Naive thymus-derived CD4-positive, alpha-beta T cell (primary cell): ENCODE data around the gene GPR55. TPM values are rescaled to one million over a fixed set of nuclear protein-coding genes. Genes with fewer than 3 reads are reported as not detected.

Source experiments
- ATAC-seq: fragments of 150-1000 bp; cut with Tn5 transposase; 2 replicates; pipeline ENCODE4 v1.10.0; 2021; ENCODE audit warnings: mild to moderate bottlenecking, moderate library complexity
- CTCF ChIA-PET: fragments of 350-600 bp; sonication (Branson Sonifier 250); formaldehyde crosslinking; loops from one replicate; lab custom pipeline; 2021; ENCODE audit warnings: antibody characterized with exemption; lab: Charles Lee
- POLR2A ChIA-PET: fragments of 350-600 bp; sonication (Branson Sonifier 250); formaldehyde crosslinking; loops from one replicate; lab custom pipeline; 2021; ENCODE audit warnings: antibody characterized with exemption, inconsistent platforms; lab: Charles Lee
- DNase-seq, 9 donors: peaks; one replicate each; pipeline versions ENCODE4 v3.0.0 to v3.0.0-alpha.2; 2020 to 2022; ENCODE audit warnings: mixed read lengths in 1 of 9
- H3K27ac ChIP-seq: one replicate; pipeline ENCODE4 v1.7.0; 2013; ENCODE audit warnings: mild to moderate bottlenecking, low read depth, low read length, moderate library complexity
- H3K27me3 ChIP-seq, 2 donors: one replicate each; pipeline ENCODE4 v1.7.0; 2013; ENCODE audit warnings: low read length in 2 of 2, mild to moderate bottlenecking in 2 of 2, moderate library complexity in 2 of 2; ENCODE audit not compliant: control insufficient read depth in 2 of 2, insufficient read depth in 2 of 2
- H3K36me3 ChIP-seq, 3 experiments: 1 replicate in 2 of 3; 2 replicates in 1 of 3; pipeline ENCODE4 v1.7.0; 2013; ENCODE audit warnings: low read length in 3 of 3, mild to moderate bottlenecking in 3 of 3, moderate library complexity in 1 of 3; ENCODE audit not compliant: insufficient read depth in 3 of 3, control insufficient read depth in 2 of 3
- H3K4me1 ChIP-seq, 2 donors: one replicate each; pipeline ENCODE4 v1.7.0; 2013; ENCODE audit warnings: low read length in 2 of 2, mild to moderate bottlenecking in 2 of 2, moderate library complexity in 1 of 2; ENCODE audit not compliant: control insufficient read depth in 2 of 2, insufficient read depth in 2 of 2
- H3K4me3 ChIP-seq: 2 replicates; pipeline ENCODE4 v1.7.0; 2013; ENCODE audit warnings: mild to moderate bottlenecking, low read length
- H3K9me3 ChIP-seq, 3 experiments: 1 replicate in 2 of 3; 2 replicates in 1 of 3; pipeline ENCODE4 v1.7.0; 2013; ENCODE audit warnings: low read length in 3 of 3; ENCODE audit not compliant: control insufficient read depth in 2 of 3
- H3K27ac Mint-ChIP-seq, 9 donors: one replicate each; pipeline ENCODE4 v1.8.0; 2020 to 2022; ENCODE audit warnings: mixed read lengths in 9 of 9, mild to moderate bottlenecking in 8 of 9, moderate library complexity in 5 of 9, inconsistent platforms in 2 of 9
- H3K27me3 Mint-ChIP-seq, 5 donors: one replicate each; pipeline ENCODE4 v1.8.0; 2021 to 2022; ENCODE audit warnings: mixed read lengths in 5 of 5, mild to moderate bottlenecking in 1 of 5
- H3K36me3 Mint-ChIP-seq, 5 donors: one replicate each; pipeline ENCODE4 v1.8.0; 2020 to 2022; ENCODE audit warnings: mixed read lengths in 5 of 5, mild to moderate bottlenecking in 3 of 5, inconsistent platforms in 1 of 5
- H3K4me1 Mint-ChIP-seq, 7 donors: one replicate each; pipeline ENCODE4 v1.8.0; 2020 to 2022; ENCODE audit warnings: mixed read lengths in 7 of 7, mild to moderate bottlenecking in 3 of 7, inconsistent platforms in 1 of 7
- H3K4me3 Mint-ChIP-seq, 10 donors: one replicate each; pipeline ENCODE4 v1.8.0; 2020 to 2022; ENCODE audit warnings: mild to moderate bottlenecking in 10 of 10, mixed read lengths in 10 of 10, moderate library complexity in 6 of 10, inconsistent platforms in 2 of 10
- H3K9me3 Mint-ChIP-seq, 11 donors: one replicate each; pipeline ENCODE4 v1.8.0; 2020 to 2022; ENCODE audit warnings: mixed read lengths in 11 of 11, mild to moderate bottlenecking in 4 of 11, inconsistent platforms in 1 of 11, moderate library complexity in 1 of 11
- intact Hi-C, 2 donors: fragments of 100-400 bp; cut with micrococcal nuclease; formaldehyde crosslinking; loops; one replicate each; pipeline ENCODE4 v1.15.1; 2023
- polyA plus RNA-seq, 2 donors: library from polyadenylated mRNA; unstranded; fragments of 300-500 nt; fragmentation: Illumina TruSeq; gene quantifications; one replicate each; pipeline ENCODE4 v1.2.3, GENCODE V29; 2021
- total RNA-seq, 6 experiments: library from RNA in 5 of 6; stranded (reverse) in 5 of 6; gene quantifications; 1 replicate in 5 of 6; 2 replicates in 1 of 6; pipeline ENCODE4 v1.2.3 and lab custom pipeline; 2021 to 2026

The GPR55 gene
- total and polyA plus RNA-seq, 7 experiments from 2014 or later = 1.3 to 8.8 (median 1.6) TPM

DNA sequence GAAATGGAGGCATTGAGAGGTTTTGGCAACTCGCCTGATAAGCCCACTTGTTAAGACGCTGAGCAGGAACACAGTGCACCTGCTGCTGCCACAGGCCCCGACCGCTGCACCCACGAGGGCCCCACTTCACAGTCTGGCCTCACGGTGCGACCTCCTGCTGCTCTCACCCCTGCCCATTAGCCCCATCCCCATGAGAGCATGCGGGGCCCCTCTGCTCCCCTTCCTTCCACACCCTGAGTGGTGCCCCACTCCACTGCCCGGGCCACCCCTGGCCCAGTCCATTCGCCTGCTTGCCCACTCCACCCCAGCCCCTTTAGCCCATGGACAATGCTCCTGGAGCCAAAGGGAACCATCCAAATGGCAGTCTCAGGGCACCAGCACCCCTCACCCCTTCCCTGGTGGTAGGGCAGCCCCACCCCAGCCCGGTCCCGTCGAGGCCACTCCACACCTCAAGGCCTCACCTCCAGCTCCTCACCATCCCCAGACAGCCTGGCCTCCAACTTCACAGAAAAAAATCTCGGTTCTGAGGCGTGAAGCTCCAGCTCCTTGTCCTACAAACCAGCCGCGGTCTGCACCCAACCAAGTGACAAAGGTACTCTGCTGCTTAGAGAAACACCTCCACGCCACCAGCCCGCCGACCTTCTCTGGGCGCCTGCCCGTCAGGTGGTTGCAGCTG, 6.7 kb upstream of the GPR55 start:
- Mint-ChIP-seq H3K27ac (peak overlapping the region in 1 of 9 donors; percentile 11), H3K36me3 (peaks cover 0 to 8% (median 0%) of the 10 kb centered on the region in 5 donors), H3K27me3 (peaks cover 0 to 17% (median 8%) of the 10 kb centered on the region in 5 donors), H3K4me3 (no peak overlapping the region), H3K9me3 (peaks cover 0 to 15% (median 10%) of the 10 kb centered on the region in 11 donors), H3K4me1 (peaks cover 0 to 21% (median 4%) of the 10 kb centered on the region in 7 donors)
- ATAC-seq (peak; percentile 22), DNase-seq (no peak)
- Histone ChIP-seq H3K36me3 (no peaks in the 10 kb centered on the region), H3K4me1 (no peaks in the 10 kb centered on the region), H3K9me3 (no peaks in the 10 kb centered on the region), H3K27ac (no peak overlapping the region), H3K27me3 (no peaks in the 10 kb centered on the region), H3K4me3 (no peak overlapping the region)
- ChIA-PET CTCF (no interaction called here), POLR2A (no interaction called here)
- intact Hi-C loops = no loop called here

DNA sequence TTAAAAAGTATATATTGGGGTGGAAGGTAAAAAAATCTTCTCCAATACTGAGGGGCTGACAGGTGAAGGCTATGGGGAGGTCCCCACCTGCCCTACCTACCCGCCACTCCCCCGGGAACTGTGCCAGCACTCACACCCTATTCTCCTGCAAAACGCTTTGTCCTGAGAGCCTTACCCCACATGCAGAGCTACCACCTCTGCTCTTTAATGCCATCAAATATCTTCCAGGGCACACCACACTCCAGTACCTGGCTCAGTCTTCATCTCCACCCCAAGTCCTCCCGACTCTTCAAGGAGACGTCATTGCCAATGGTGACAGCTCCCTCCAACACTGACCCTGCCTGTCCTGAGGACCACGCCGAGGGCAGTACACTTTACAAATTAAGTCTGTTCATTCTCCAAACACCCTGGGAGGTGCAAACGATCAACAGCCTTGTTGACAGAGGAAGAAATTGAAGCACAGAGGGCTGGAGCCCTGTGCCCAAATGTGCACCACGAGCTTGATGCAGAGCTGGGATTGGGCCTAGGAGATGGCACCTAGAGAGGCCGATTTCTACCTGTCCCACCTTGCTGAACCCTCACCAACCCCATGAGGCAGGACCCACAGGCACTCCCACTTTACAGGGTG, 6.0 kb upstream of the GPR55 start:
- Histone ChIP-seq H3K27me3 (no peaks in the 10 kb centered on the region), H3K36me3 (no peaks in the 10 kb centered on the region), H3K27ac (no peak overlapping the region), H3K9me3 (no peaks in the 10 kb centered on the region), H3K4me3 (no peak overlapping the region), H3K4me1 (no peaks in the 10 kb centered on the region)
- peaks cover 0 to 8% (median 0%) of the 10 kb centered on the region in 5 donors for H3K36me3 Mint-ChIP-seq
- intact Hi-C loops = no loop called here
- H3K9me3 Mint-ChIP-seq = peaks cover 0 to 8% (median 7%) of the 10 kb centered on the region in 11 donors
- DNase-seq = no peak
- H3K27ac Mint-ChIP-seq = no peak overlapping the region
- CTCF ChIA-PET = no interaction called here
- peaks cover 0 to 17% (median 7%) of the 10 kb centered on the region in 5 donors for H3K27me3 Mint-ChIP-seq
- no peak for ATAC-seq
- H3K4me1 Mint-ChIP-seq = peaks cover 0 to 21% (median 4%) of the 10 kb centered on the region in 7 donors
- no peak overlapping the region for H3K4me3 Mint-ChIP-seq
- POLR2A ChIA-PET = no interaction called here

DNA sequence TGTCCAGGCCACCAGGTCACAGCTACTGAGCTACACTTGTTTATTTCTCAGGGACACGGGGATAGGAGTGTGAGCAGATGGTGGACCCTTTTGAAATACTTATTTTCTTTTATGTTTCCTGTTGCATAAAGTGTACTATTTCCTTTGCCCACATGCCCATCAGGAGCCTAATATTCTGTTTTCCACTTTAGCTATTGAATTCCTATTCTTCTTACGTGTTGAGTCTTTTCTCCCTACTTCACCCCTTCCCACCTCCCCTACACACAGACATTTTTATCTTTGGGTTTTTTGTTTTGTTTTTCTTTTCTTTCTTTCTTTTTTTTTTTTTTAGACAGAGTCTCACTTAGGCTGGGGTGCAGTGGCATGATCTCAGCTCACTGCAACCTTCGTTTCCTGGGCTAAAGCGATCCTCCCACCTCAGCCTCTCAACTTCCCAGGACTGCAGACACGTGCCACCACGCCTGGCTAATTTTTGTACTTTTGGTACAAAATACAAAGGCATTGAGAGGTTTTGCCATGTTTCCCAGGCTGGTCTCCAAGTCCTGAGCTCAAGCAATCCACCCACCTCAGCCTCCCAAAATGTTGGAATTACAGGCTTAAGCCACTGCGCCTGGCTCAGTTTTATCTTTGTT, 5.2 kb upstream of the GPR55 start:
- intact Hi-C loops = no loop called here
- H3K4me3 Mint-ChIP-seq = no peak overlapping the region
- Histone ChIP-seq H3K27ac (no peak overlapping the region), H3K36me3 (no peaks in the 10 kb centered on the region), H3K27me3 (no peaks in the 10 kb centered on the region), H3K4me3 (no peak overlapping the region), H3K9me3 (no peaks in the 10 kb centered on the region), H3K4me1 (peaks cover 3 to 4% of the 10 kb centered on the region in 2 donors)
- H3K27me3 Mint-ChIP-seq = peaks cover 0 to 11% (median 0%) of the 10 kb centered on the region in 5 donors
- no peak overlapping the region for H3K27ac Mint-ChIP-seq
- CTCF ChIA-PET = interaction anchor here (0.9 kb wide), 1 partner anchor 8 kb away, joined by 3 read pairs; no protein-coding TSS in a partner anchor
- DNase-seq (no peak), ATAC-seq (no peak)
- H3K36me3 Mint-ChIP-seq = peaks cover 0 to 1% (median 0%) of the 10 kb centered on the region in 5 donors
- peaks cover 0 to 22% (median 7%) of the 10 kb centered on the region in 7 donors for H3K4me1 Mint-ChIP-seq
- peaks cover 0 to under 1% (median under 1%) of the 10 kb centered on the region in 11 donors for H3K9me3 Mint-ChIP-seq
- POLR2A ChIA-PET = no interaction called here

DNA sequence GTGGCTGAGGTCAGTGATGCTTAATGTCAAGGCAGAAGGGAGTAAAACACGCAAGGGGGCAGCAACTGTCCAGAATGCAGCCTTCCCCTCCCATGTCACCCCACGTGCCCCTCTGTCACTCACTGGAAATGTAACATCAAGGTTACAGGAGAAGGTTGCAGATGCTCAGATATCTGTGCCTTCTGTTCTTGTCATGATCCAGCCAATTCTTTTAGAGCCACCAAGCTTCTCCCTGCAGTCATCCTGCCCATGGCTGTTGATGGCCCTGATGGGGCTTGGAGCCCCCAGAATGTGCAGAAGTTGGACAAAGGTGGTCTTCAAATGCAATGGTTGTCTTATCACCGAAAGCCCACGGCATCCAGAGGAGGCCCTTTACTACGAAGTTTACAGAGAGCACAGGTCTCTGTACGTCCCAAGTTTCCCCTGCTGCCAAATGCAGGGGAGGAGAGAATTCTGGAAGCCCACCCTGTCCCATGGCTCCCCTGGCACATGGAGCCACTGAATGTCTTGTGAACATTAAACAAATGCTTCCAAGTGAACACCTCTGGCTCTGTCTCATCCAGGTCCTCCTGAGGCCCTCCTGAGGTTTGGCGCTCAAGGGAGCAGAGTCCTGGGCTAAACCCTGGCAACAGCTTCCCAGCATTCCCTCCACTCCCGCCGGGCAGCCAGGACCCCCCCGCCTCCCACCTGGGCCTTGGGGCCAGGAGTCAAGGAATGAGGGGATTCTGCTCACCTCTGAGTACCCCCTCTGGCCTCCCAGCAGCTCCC, 4.5 kb upstream of the GPR55 start:
- no peaks in the 10 kb centered on the region for H3K36me3 ChIP-seq
- H3K27ac Mint-ChIP-seq = no peak overlapping the region
- no peaks in the 10 kb centered on the region for H3K36me3 Mint-ChIP-seq
- no peak overlapping the region for H3K27ac ChIP-seq
- no peaks in the 10 kb centered on the region for H3K27me3 ChIP-seq
- H3K4me1 Mint-ChIP-seq = peaks cover 0 to 27% (median 14%) of the 10 kb centered on the region in 7 donors
- ATAC-seq (no peak), DNase-seq (no peak)
- POLR2A ChIA-PET = no interaction called here
- H3K9me3 Mint-ChIP-seq = no peaks in the 10 kb centered on the region
- H3K4me1 ChIP-seq = peaks cover 5 to 6% of the 10 kb centered on the region in 2 donors
- intact Hi-C loops = loop anchor here in 1 of 2 donors (5.0 kb wide), 1 partner anchor 43 kb away; no protein-coding TSS in a partner anchor
- CTCF ChIA-PET = interaction anchor here (0.9 kb wide), 1 partner anchor 9 kb away, joined by 3 read pairs; no protein-coding TSS in a partner anchor
- H3K27me3 Mint-ChIP-seq = peaks cover 0 to 11% (median 0%) of the 10 kb centered on the region in 5 donors
- no peak overlapping the region for H3K4me3 ChIP-seq
- no peak overlapping the region for H3K4me3 Mint-ChIP-seq
- H3K9me3 ChIP-seq = no peaks in the 10 kb centered on the region

DNA sequence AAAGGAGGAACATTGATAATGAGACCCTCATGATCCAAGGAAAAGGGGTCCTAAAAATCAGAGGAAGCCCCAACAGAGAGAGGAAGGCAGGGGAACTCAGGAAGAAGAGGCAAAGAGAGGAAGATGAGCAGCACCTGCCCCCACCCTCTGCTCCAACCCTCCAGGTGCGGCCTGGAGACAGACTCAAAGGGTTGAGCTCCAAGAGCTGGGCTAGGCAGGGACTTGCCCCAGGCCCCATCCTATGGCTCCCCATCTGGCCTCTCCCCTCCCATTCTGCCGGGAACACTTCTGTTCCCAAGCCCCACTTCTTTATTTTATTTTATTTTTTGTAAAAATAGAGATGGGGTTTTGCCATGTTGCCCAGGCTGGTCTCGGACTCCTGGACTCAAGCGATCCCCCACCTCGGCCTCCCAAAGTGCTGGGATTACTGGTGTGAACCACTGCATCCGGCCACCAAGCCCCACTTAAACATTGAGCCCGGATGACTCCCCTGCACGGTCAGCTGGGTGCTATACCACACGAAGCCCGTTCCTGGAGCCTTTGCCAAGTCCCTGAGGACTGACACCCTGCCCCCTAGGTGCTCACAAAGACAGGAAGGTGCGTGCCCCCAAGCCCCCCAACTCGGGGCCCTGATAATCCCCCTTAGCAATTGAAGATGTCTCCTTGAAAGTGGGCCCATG, 3.8 kb upstream of the GPR55 start:
- Mint-ChIP-seq H3K9me3 (no peaks in the 10 kb centered on the region), H3K4me3 (no peak overlapping the region), H3K36me3 (no peaks in the 10 kb centered on the region), H3K4me1 (peaks cover 6 to 33% (median 21%) of the 10 kb centered on the region in 7 donors), H3K27me3 (peaks cover 0 to 15% (median 0%) of the 10 kb centered on the region in 5 donors), H3K27ac (peak overlapping the region in 1 of 9 donors; percentile 10)
- POLR2A ChIA-PET = no interaction called here
- Histone ChIP-seq H3K27ac (no peak overlapping the region), H3K4me3 (no peak overlapping the region), H3K9me3 (no peaks in the 10 kb centered on the region), H3K36me3 (no peaks in the 10 kb centered on the region), H3K4me1 (peaks cover 5 to 11% of the 10 kb centered on the region in 2 donors), H3K27me3 (no peaks in the 10 kb centered on the region)
- ATAC-seq (no peak), DNase-seq (peak in 1 of 9 donors; percentile 15)
- intact Hi-C loops = loop anchor here in 1 of 2 donors (5.0 kb wide), 1 partner anchor 43 kb away; no protein-coding TSS in a partner anchor
- CTCF ChIA-PET = no interaction called here
